Ascending aorta (tissue), 2 donors: ENCODE data around the gene KLHDC4. TPM values are rescaled to one million over a fixed set of nuclear protein-coding genes. Genes with fewer than 3 reads are reported as not detected.

ENCODE experiments used
- DNase-seq, 2 donors: peaks; one replicate each; pipeline ENCODE4 v3.0.0-alpha.2; 2019; ENCODE audit warnings: low spot score in 2 of 2
- H3K27ac ChIP-seq, 2 donors: fragments of 200-600 bp; sonication (generic); one replicate each; pipeline ENCODE4 v1.5.1; 2016 to 2017; ENCODE audit warnings: mild to moderate bottlenecking in 1 of 2
- H3K27me3 ChIP-seq: fragments of 200-600 bp; sonication (generic); one replicate; pipeline ENCODE4 v1.5.1; 2017
- H3K36me3 ChIP-seq, 2 donors: fragments of 200-600 bp; sonication (generic); one replicate each; pipeline ENCODE4 v1.5.1; 2016
- H3K4me1 ChIP-seq, 2 donors: fragments of 200-600 bp; sonication (generic); one replicate each; pipeline ENCODE4 v1.5.1; 2016 to 2017; ENCODE audit warnings: mild to moderate bottlenecking in 1 of 2
- H3K4me3 ChIP-seq, 2 donors: fragments of 200-600 bp; sonication (generic); one replicate each; pipeline ENCODE4 v1.5.1; 2016 to 2017; ENCODE audit warnings: mild to moderate bottlenecking in 1 of 2
- H3K9me3 ChIP-seq, 2 donors: fragments of 200-600 bp; sonication (generic); one replicate each; pipeline ENCODE4 v1.5.1; 2016
- intact Hi-C: fragments of 100-400 bp; cut with DNase I; formaldehyde crosslinking; loops from one replicate; pipeline ENCODE4 v1.15.1; 2023
- total RNA-seq: library from RNA; depleted of rRNA; stranded (reverse); fragments of >200 nt; gene quantifications from one replicate; pipeline ENCODE4 v1.1.0, GENCODE V29; 2016
- TF ChIP-seq, protein P1 (sequence below), 3 experiments: fragments of 200-600 bp in 2 of 3; fragments of 450-650 bp in 1 of 3; sonication (generic) in 2 of 3; IDR thresholded peaks; one replicate each; pipeline ENCODE4 v1.5.1; 2016 to 2019; ENCODE audit warnings: antibody characterized with exemption in 3 of 3, mild to moderate bottlenecking in 1 of 3, moderate library complexity in 1 of 3

Gene KLHDC4
- total RNA-seq, 1 donor from 2014 or later: 38.4 TPM

DNA sequence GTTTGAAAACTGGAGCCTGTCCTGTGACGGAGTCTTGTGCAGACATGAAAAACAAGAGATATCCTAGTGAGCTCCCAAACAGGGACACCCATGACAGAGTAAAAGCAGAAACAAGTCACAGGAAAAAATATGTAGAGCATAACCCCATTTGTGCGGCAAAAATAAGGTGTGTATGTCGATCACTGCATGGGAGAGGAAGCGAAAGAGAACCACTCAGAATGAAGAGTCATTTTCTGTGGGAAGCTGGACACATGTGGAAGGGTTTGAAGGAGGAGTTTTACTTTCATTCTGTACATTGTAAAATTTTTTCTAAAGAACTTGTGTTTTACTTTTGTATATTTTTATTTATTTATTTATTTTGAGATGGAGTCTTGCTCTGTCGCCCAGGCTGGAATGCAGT, 91.4 kb downstream of the KLHDC4 start:
- H3K4me1 ChIP-seq: no peaks in the 10 kb centered on the region
- TF ChIP-seq, protein P1, sequence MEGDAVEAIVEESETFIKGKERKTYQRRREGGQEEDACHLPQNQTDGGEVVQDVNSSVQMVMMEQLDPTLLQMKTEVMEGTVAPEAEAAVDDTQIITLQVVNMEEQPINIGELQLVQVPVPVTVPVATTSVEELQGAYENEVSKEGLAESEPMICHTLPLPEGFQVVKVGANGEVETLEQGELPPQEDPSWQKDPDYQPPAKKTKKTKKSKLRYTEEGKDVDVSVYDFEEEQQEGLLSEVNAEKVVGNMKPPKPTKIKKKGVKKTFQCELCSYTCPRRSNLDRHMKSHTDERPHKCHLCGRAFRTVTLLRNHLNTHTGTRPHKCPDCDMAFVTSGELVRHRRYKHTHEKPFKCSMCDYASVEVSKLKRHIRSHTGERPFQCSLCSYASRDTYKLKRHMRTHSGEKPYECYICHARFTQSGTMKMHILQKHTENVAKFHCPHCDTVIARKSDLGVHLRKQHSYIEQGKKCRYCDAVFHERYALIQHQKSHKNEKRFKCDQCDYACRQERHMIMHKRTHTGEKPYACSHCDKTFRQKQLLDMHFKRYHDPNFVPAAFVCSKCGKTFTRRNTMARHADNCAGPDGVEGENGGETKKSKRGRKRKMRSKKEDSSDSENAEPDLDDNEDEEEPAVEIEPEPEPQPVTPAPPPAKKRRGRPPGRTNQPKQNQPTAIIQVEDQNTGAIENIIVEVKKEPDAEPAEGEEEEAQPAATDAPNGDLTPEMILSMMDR (IDR thresholded peaks at IDR 0.05): no peak
- H3K9me3 ChIP-seq: no peaks in the 10 kb centered on the region
- no peaks in the 10 kb centered on the region for H3K27me3 ChIP-seq
- H3K36me3 ChIP-seq: no peaks in the 10 kb centered on the region
- intact Hi-C loops: loop anchor here (10.0 kb wide), 1 partner anchor 60 kb away; no protein-coding TSS in a partner anchor
- no peak overlapping the region for H3K27ac ChIP-seq
- no peak for DNase-seq
- no peak overlapping the region for H3K4me3 ChIP-seq

DNA sequence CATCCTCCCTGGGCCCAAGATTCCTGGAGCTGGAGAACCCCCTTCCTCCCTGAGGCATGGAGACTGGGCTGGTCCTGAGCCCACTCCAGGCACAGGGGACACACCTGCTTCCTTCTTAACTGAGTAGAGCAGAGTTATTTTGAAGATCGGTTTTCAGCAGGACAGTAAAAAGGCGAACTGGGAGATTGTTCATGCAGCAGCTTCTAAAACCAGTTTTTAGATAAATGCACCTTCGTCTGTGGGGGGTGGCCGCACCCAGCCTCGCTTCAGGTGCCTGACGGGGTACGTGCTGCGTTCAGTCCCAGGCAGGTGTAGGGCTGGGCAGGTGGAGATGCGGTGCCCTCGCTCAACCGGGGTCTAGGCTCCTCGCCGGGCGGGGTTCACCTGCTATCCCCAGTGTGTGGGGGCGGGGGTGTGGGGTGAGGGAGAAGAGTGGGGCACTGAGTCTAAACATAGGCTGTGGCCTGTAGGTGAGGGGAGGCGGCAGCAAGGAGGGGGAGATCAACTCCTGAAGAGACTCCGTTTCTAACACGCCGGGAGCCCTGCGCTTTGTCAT, 94.0 kb downstream of the KLHDC4 start:
- TF ChIP-seq, protein P1 (IDR thresholded peaks at IDR 0.05): no peak
- H3K4me1 ChIP-seq: no peaks in the 10 kb centered on the region
- no peak overlapping the region for H3K27ac ChIP-seq
- H3K4me3 ChIP-seq: no peak overlapping the region
- intact Hi-C loops: loop anchor here (10.0 kb wide), 1 partner anchor 63 kb away; no protein-coding TSS in a partner anchor
- no peak for DNase-seq
- H3K9me3 ChIP-seq: no peaks in the 10 kb centered on the region
- H3K36me3 ChIP-seq: no peaks in the 10 kb centered on the region
- H3K27me3 ChIP-seq: no peaks in the 10 kb centered on the region

DNA sequence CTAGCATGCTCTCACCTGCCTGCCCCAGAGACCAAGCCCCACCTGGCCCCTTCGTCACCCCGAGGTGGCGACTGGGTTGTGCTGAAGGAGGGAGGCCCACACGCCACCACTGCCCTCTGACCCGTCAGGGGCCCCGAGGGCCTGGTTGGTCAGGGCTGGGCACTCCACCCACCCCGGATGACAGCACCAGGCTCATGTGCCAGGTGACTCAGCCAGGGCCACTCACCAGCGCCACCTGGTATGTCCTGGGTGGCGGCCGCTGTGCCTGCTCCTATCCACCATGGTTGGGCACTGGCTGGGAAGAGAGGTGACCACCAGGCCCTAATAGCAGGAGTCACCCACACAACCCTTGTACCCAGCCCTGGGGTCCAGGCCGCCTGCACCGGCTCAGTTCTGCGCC, 94.6 kb downstream of the KLHDC4 start:
- no peak overlapping the region for H3K27ac ChIP-seq
- H3K9me3 ChIP-seq: no peaks in the 10 kb centered on the region
- no peak for DNase-seq
- no peaks in the 10 kb centered on the region for H3K4me1 ChIP-seq
- H3K27me3 ChIP-seq: no peaks in the 10 kb centered on the region
- H3K4me3 ChIP-seq: no peak overlapping the region
- no peaks in the 10 kb centered on the region for H3K36me3 ChIP-seq
- intact Hi-C loops: loop anchor here (10.0 kb wide), 1 partner anchor 64 kb away; no protein-coding TSS in a partner anchor
- TF ChIP-seq, protein P1 (IDR thresholded peaks at IDR 0.05): no peak

DNA sequence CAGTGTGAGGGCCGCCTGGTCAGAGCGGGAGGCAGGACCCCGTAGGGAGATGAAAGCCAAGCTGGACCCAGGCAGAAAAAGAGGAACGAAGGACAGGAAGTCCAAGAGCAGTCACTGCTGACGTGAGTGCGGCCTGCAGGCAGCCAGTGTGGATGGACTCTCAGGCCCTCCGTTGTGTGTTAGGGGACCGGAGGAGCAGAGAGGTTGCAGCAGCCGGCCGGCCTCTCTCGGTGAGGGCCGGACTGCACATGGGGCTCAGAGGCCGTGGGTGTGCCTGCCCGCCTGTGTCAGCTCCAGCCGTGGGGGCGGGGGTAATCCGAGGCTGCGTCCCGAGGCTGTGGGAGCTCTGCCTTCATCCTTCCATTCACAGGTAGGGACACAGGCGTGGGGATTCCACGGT, 96.1 kb downstream of the KLHDC4 start:
- H3K4me1 ChIP-seq: no peaks in the 10 kb centered on the region
- H3K27ac ChIP-seq: no peak overlapping the region
- no peaks in the 10 kb centered on the region for H3K9me3 ChIP-seq
- intact Hi-C loops: loop anchor here (10.0 kb wide), 1 partner anchor 65 kb away; no protein-coding TSS in a partner anchor
- TF ChIP-seq, protein P1 (IDR thresholded peaks at IDR 0.05): no peak
- H3K27me3 ChIP-seq: no peaks in the 10 kb centered on the region
- H3K4me3 ChIP-seq: no peak overlapping the region
- DNase-seq: no peak
- no peaks in the 10 kb centered on the region for H3K36me3 ChIP-seq

DNA sequence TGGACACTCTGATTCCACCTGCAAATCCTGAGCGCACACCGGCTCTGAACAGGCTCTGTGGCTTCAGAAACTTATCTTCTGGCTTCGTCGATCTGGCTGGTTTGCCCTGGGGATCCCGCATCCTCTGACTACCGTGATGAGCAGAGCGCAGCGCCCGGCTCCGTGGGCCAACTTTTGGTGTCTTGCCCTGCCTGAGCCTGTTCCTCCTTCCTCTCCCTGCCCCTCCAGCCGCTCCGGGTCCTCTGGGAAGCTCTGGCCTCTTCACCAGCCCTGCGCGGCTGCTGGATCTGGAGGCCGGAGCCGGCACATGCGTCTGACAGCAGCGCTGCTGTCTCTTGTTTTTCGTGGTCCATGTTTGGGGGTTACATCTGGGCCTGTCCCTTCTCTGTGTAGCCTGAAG, 97.8 kb downstream of the KLHDC4 start:
- no peak for DNase-seq
- intact Hi-C loops: no loop called here
- TF ChIP-seq, protein P1 (IDR thresholded peaks at IDR 0.05): no peak

DNA sequence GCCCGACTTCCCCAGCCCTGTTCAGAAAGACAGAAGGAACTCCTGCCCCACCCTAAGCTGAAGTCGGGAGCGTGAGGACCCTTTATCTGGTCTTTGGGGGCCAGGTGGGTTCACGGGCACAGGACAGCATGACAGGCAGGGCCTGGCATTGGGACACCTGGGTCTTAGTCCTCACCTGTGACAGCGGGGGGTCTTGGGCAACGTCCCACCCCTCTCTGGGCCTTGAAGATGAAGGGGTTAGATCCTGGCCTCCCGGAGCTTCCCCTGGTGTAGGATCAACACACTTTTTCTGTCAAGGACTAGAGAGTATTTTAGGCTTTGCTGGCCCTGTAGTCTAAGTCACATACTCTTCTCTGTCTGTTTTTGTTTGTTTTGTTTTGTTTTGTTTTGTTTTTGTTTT, 98.3 kb downstream of the KLHDC4 start:
- H3K27me3 ChIP-seq: no peaks in the 10 kb centered on the region
- intact Hi-C loops: no loop called here
- no peaks in the 10 kb centered on the region for H3K36me3 ChIP-seq
- no peaks in the 10 kb centered on the region for H3K9me3 ChIP-seq
- no peak overlapping the region for H3K27ac ChIP-seq
- no peaks in the 10 kb centered on the region for H3K4me1 ChIP-seq
- no peak overlapping the region for H3K4me3 ChIP-seq
- TF ChIP-seq, protein P1 (IDR thresholded peaks at IDR 0.05): no peak
- DNase-seq: no peak

More for the DNA sequence above, 97.8 kb downstream of the KLHDC4 start:
- H3K4me3 ChIP-seq: no peak overlapping the region
- H3K36me3 ChIP-seq: no peaks in the 10 kb centered on the region
- no peaks in the 10 kb centered on the region for H3K9me3 ChIP-seq
- H3K27ac ChIP-seq: no peak overlapping the region
- H3K27me3 ChIP-seq: no peaks in the 10 kb centered on the region
- no peaks in the 10 kb centered on the region for H3K4me1 ChIP-seq
